Mesenchymal stem cell (in vitro differentiated cells and primary cell): ENCODE measurements around the gene MCM3AP.

Source experiments
- DNase-seq: peaks from one replicate; pipeline ENCODE4 v3.0.0-alpha.2; 2013
- H2AFZ ChIP-seq: one replicate; pipeline ENCODE4 v1.6.1; 2013; ENCODE audit warnings: low read depth, mild to moderate bottlenecking, control low read depth, inconsistent platforms, low read length, moderate library complexity
- H2AK5ac ChIP-seq: 2 replicates; pipeline ENCODE4 v1.6.1; 2013; ENCODE audit warnings: low read length, moderate library complexity, mild to moderate bottlenecking, inconsistent platforms; ENCODE audit not compliant: severe bottlenecking
- H2BK120ac ChIP-seq: one replicate; pipeline ENCODE4 v1.6.1; 2013; ENCODE audit warnings: low read depth, mild to moderate bottlenecking, inconsistent platforms, low read length, moderate library complexity
- H2BK12ac ChIP-seq, 2 experiments: one replicate each; pipeline ENCODE4 v1.6.1; 2013; ENCODE audit warnings: inconsistent platforms in 2 of 2, low read length in 2 of 2, mild to moderate bottlenecking in 2 of 2, moderate library complexity in 2 of 2, control low read depth in 1 of 2
- H2BK15ac ChIP-seq: one replicate; pipeline ENCODE4 v1.6.1; 2013; ENCODE audit warnings: mild to moderate bottlenecking, low read depth, inconsistent platforms; ENCODE audit not compliant: poor library complexity, severe bottlenecking
- H2BK5ac ChIP-seq: 2 replicates; pipeline ENCODE4 v1.6.1; 2013; ENCODE audit warnings: low read depth, mild to moderate bottlenecking, low read length, control low read depth, inconsistent platforms; ENCODE audit not compliant: poor library complexity, severe bottlenecking
- H3K14ac ChIP-seq, 2 experiments: one replicate each; pipeline ENCODE4 v1.6.1; 2013; ENCODE audit warnings: inconsistent platforms in 2 of 2, low read length in 2 of 2, control low read depth in 1 of 2, mild to moderate bottlenecking in 1 of 2, moderate library complexity in 1 of 2
- H3K18ac ChIP-seq, 2 experiments: one replicate each; pipeline ENCODE4 v1.6.1; 2013; ENCODE audit warnings: inconsistent platforms in 2 of 2, low read length in 2 of 2, control low read depth in 1 of 2, low read depth in 1 of 2, mild to moderate bottlenecking in 1 of 2
- H3K23ac ChIP-seq, 2 experiments: one replicate each; pipeline ENCODE4 v1.6.1; 2013; ENCODE audit warnings: inconsistent platforms in 2 of 2, low read length in 2 of 2, mild to moderate bottlenecking in 2 of 2, moderate library complexity in 2 of 2, control low read depth in 1 of 2
- H3K27ac ChIP-seq: 2 replicates; pipeline ENCODE4 v1.5.1; 2013; ENCODE audit warnings: mild to moderate bottlenecking, moderate library complexity, low read length, control low read depth, inconsistent platforms; ENCODE audit not compliant: poor library complexity, severe bottlenecking
- H3K27me3 ChIP-seq, 2 experiments: 2 replicates each; pipeline versions ENCODE4 v1.6.1 to v1.7.0; 2013; ENCODE audit warnings: low read length in 2 of 2, mild to moderate bottlenecking in 2 of 2, moderate library complexity in 2 of 2, control low read depth in 1 of 2, inconsistent platforms in 1 of 2; ENCODE audit not compliant: control insufficient read depth in 1 of 2, insufficient read depth in 1 of 2
- H3K36me3 ChIP-seq, 2 experiments: 2 replicates each; pipeline versions ENCODE4 v1.6.1 to v1.7.0; 2013; ENCODE audit warnings: low read length in 2 of 2, control low read depth in 1 of 2, inconsistent platforms in 1 of 2, low read depth in 1 of 2, mild to moderate bottlenecking in 1 of 2; ENCODE audit not compliant: insufficient read depth in 2 of 2, control insufficient read depth in 1 of 2
- H3K4ac ChIP-seq, 2 experiments: one replicate each; pipeline ENCODE4 v1.6.1; 2013; ENCODE audit warnings: inconsistent platforms in 2 of 2, low read length in 2 of 2, mild to moderate bottlenecking in 2 of 2, moderate library complexity in 2 of 2, control low read depth in 1 of 2, low read depth in 1 of 2
- H3K4me1 ChIP-seq: 2 replicates; pipeline ENCODE4 v1.6.1; 2013; ENCODE audit warnings: low read depth, low read length, control low read depth; ENCODE audit not compliant: control insufficient read depth, insufficient read depth
- H3K4me2 ChIP-seq: 2 replicates; pipeline ENCODE4 v1.6.1; 2013; ENCODE audit warnings: low read length, mild to moderate bottlenecking, inconsistent platforms; ENCODE audit not compliant: poor library complexity, severe bottlenecking
- H3K4me3 ChIP-seq, 2 experiments: 2 replicates each; pipeline versions ENCODE4 v1.5.1 to v1.7.0; 2013; ENCODE audit warnings: low read length in 2 of 2, mild to moderate bottlenecking in 2 of 2, control low read depth in 1 of 2, low read depth in 1 of 2; ENCODE audit not compliant: insufficient read depth in 1 of 2
- H3K79me1 ChIP-seq: replicated peaks from 2 replicates; pipeline ENCODE4 v1.6.1; 2013; ENCODE audit warnings: mild to moderate bottlenecking, control low read depth, low read length, inconsistent platforms; ENCODE audit not compliant: poor library complexity, severe bottlenecking
- H3K9ac ChIP-seq: 2 replicates; pipeline ENCODE4 v1.7.0; 2013; ENCODE audit warnings: mild to moderate bottlenecking, low read length, moderate library complexity
- H3K9me3 ChIP-seq: 2 replicates; pipeline ENCODE4 v1.7.0; 2013; ENCODE audit warnings: mild to moderate bottlenecking, low read length; ENCODE audit not compliant: control insufficient read depth
- H4K8ac ChIP-seq: one replicate; pipeline ENCODE4 v1.6.1; 2013; ENCODE audit warnings: inconsistent platforms, mild to moderate bottlenecking, low read length, moderate library complexity
- H4K91ac ChIP-seq: one replicate; pipeline ENCODE4 v1.6.1; 2013; ENCODE audit warnings: mild to moderate bottlenecking, low read length, inconsistent platforms
- WGBS: methylation state at CpG from one replicate; pipeline ENCODE4 v1.1.7; 2013; ENCODE audit warnings: mixed read lengths; 5-methylcytosine and 5-hydroxymethylcytosine counted together

Gene MCM3AP

DNA sequence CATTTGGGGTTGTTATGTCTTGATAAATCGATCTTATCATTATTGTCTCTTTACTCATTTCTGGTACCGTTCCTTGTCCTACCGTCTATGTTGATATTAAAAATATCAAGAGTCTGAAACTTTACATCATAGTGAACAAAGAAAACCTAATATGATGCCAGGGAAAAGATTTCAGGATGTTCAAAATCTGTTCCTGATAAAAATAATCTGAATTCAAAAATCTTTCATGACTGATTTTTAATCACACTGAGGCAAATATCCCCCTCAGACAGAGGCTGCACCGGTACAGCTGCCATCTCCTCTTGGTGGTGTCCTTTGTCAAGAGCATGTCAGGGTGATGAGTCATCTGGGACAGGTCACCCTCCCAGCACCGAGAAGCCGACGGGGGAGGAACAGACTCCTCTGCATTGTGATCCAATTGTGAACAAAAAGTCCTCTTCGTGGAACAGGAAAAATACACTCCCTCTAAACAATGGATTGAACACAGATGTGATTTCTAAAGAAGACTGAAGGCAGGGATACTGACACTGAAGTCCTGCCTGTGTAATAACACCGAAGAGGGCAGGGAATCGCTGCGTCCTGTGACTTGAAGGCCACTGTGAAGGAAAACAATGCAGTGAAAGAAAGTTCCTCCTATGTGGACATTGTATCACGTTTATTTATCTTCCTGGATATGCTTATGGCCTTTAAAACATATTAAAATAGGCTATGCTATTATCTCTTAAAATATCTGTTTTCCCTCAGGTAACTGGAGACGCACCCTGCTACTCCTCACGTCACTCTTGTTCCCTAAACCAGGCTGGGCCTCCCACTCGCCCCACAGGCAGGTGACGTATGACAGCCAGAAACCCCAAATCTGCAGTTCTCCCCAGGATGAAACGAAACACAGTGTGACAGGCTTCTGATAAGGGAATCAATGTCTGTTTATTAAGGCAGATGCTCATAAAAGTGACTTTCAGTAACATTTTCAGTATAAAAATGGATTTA, 96.9 kb downstream of the MCM3AP start:
- peak; percentile 74 for DNase-seq
- no peak overlapping the region for H3K4ac ChIP-seq
- peaks cover 30% of the 10 kb centered on the region for H3K4me1 ChIP-seq
- H2AK5ac ChIP-seq, result peak overlapping the region; percentile 49
- no peak overlapping the region for H3K4me3 ChIP-seq
- H3K27me3 ChIP-seq, result no peaks in the 10 kb centered on the region
- no peak overlapping the region for H3K23ac ChIP-seq
- no peak overlapping the region for H2BK15ac ChIP-seq
- peak overlapping the region in 1 of 2 experiments; percentile 69 for H3K14ac ChIP-seq
- H2BK5ac ChIP-seq, result no peak overlapping the region
- peak overlapping the region in 1 of 2 experiments; percentile 74 for H3K18ac ChIP-seq
- H2AFZ ChIP-seq, result no peak overlapping the region
- WGBS, result 52% methylated on average over 12 of the region's 17 CpGs
- no peak overlapping the region for H2BK120ac ChIP-seq
- H4K8ac ChIP-seq, result no peak overlapping the region
- peaks cover 43 to 59% of the 10 kb centered on the region in 2 experiments for H3K36me3 ChIP-seq
- H4K91ac ChIP-seq, result no peak overlapping the region
- H2BK12ac ChIP-seq, result peak overlapping the region in 1 of 2 experiments; percentile 56
- H3K79me1 ChIP-seq, result peaks cover 13% of the 10 kb centered on the region
- peak overlapping the region; percentile 8 for H3K4me2 ChIP-seq
- peak overlapping the region; percentile 72 for H3K9ac ChIP-seq
- H3K9me3 ChIP-seq, result no peaks in the 10 kb centered on the region
- H3K27ac ChIP-seq, result peak overlapping the region; percentile 59

GRCh38 chr21:46187814-46188213, 97.6 kb downstream of the MCM3AP start:
- H2BK12ac ChIP-seq, result no peak overlapping the region
- no peak overlapping the region for H3K4me2 ChIP-seq
- H3K4me3 ChIP-seq, result no peak overlapping the region
- no peak overlapping the region for H3K14ac ChIP-seq
- no peak overlapping the region for H2BK5ac ChIP-seq
- H2AFZ ChIP-seq, result no peak overlapping the region
- H3K9ac ChIP-seq, result no peak overlapping the region
- H3K23ac ChIP-seq, result no peak overlapping the region
- no peak overlapping the region for H2BK15ac ChIP-seq
- peaks cover 34% of the 10 kb centered on the region for H3K4me1 ChIP-seq
- H4K91ac ChIP-seq, result no peak overlapping the region
- H3K4ac ChIP-seq, result no peak overlapping the region
- H2BK120ac ChIP-seq, result no peak overlapping the region
- no peak overlapping the region for H3K18ac ChIP-seq
- no peak overlapping the region for H3K27ac ChIP-seq
- DNase-seq, result no peak
- no peak overlapping the region for H2AK5ac ChIP-seq
- no peaks in the 10 kb centered on the region for H3K27me3 ChIP-seq
- 96% methylated on average over 6 of the region's 7 CpGs for WGBS
- H3K36me3 ChIP-seq, result peaks cover 37 to 53% of the 10 kb centered on the region in 2 experiments
- H4K8ac ChIP-seq, result no peak overlapping the region
- H3K79me1 ChIP-seq, result peaks cover 14% of the 10 kb centered on the region
- H3K9me3 ChIP-seq, result no peaks in the 10 kb centered on the region

GRCh38 chr21:46187261-46187660, 98.2 kb downstream of the MCM3AP start:
- H3K4me2 ChIP-seq, result no peak overlapping the region
- no peak overlapping the region for H3K23ac ChIP-seq
- 97% methylated on average over 7 of the region's 8 CpGs for WGBS
- no peaks in the 10 kb centered on the region for H3K9me3 ChIP-seq
- H3K4me1 ChIP-seq, result peaks cover 35% of the 10 kb centered on the region
- H3K4ac ChIP-seq, result no peak overlapping the region
- H3K4me3 ChIP-seq, result no peak overlapping the region
- H3K79me1 ChIP-seq, result peaks cover 18% of the 10 kb centered on the region
- H3K36me3 ChIP-seq, result peaks cover 37 to 47% of the 10 kb centered on the region in 2 experiments
- H3K14ac ChIP-seq, result no peak overlapping the region
- no peak overlapping the region for H2AFZ ChIP-seq
- no peak for DNase-seq
- no peak overlapping the region for H3K9ac ChIP-seq
- no peak overlapping the region for H2BK12ac ChIP-seq
- no peak overlapping the region for H2BK120ac ChIP-seq
- H2BK15ac ChIP-seq, result no peak overlapping the region
- H4K8ac ChIP-seq, result no peak overlapping the region
- H4K91ac ChIP-seq, result no peak overlapping the region
- H3K18ac ChIP-seq, result no peak overlapping the region
- no peak overlapping the region for H3K27ac ChIP-seq
- no peaks in the 10 kb centered on the region for H3K27me3 ChIP-seq
- no peak overlapping the region for H2AK5ac ChIP-seq
- no peak overlapping the region for H2BK5ac ChIP-seq

GRCh38 chr21:46185716-46186115, 99.7 kb downstream of the MCM3AP start:
- WGBS, result 84% methylated on average over 4 of the region's 7 CpGs
- H3K79me1 ChIP-seq, result peaks cover 16% of the 10 kb centered on the region
- H3K18ac ChIP-seq, result no peak overlapping the region
- no peak overlapping the region for H4K91ac ChIP-seq
- H2AFZ ChIP-seq, result no peak overlapping the region
- no peaks in the 10 kb centered on the region for H3K27me3 ChIP-seq
- no peak overlapping the region for H3K4me2 ChIP-seq
- H3K27ac ChIP-seq, result no peak overlapping the region
- no peak overlapping the region for H4K8ac ChIP-seq
- H3K4me3 ChIP-seq, result peak overlapping the region in 1 of 2 experiments; percentile 90
- no peaks in the 10 kb centered on the region for H3K9me3 ChIP-seq
- H2BK120ac ChIP-seq, result no peak overlapping the region
- peaks cover 33 to 34% of the 10 kb centered on the region in 2 experiments for H3K36me3 ChIP-seq
- no peak overlapping the region for H2BK15ac ChIP-seq
- DNase-seq, result no peak
- H3K9ac ChIP-seq, result peak overlapping the region; percentile 74
- no peak overlapping the region for H3K4ac ChIP-seq
- H3K4me1 ChIP-seq, result peaks cover 29% of the 10 kb centered on the region
- no peak overlapping the region for H2AK5ac ChIP-seq
- no peak overlapping the region for H2BK5ac ChIP-seq
- H2BK12ac ChIP-seq, result no peak overlapping the region
- no peak overlapping the region for H3K14ac ChIP-seq
- no peak overlapping the region for H3K23ac ChIP-seq
